Testis (tissue), 3 donors: ENCODE data around the gene DMBT1. TPM values are rescaled to one million over a fixed set of nuclear protein-coding genes. Genes with fewer than 3 reads are reported as not detected.
"Not testable (repeated sequence)": the region's sequence is repeated elsewhere in the genome, so short reads cannot be mapped to it uniquely, and the experiment has no call there.

Experiments
- DNase-seq: peaks from one replicate; pipeline ENCODE4 v3.0.0-alpha.2; 2019
- H3K27ac ChIP-seq, 2 donors: fragments of 200-600 bp; sonication (generic); one replicate each; pipeline ENCODE4 v1.5.1; 2019
- H3K27me3 ChIP-seq: fragments of 200-600 bp; sonication (generic); one replicate; pipeline ENCODE4 v1.5.1; 2019
- H3K36me3 ChIP-seq: fragments of 200-600 bp; sonication (generic); one replicate; pipeline ENCODE4 v1.5.1; 2017; ENCODE audit warnings: low read depth; ENCODE audit errors: missing control alignments
- H3K4me1 ChIP-seq: fragments of 200-600 bp; sonication (generic); one replicate; pipeline ENCODE4 v1.5.1; 2019
- H3K4me3 ChIP-seq, 2 donors: fragments of 200-600 bp; sonication (generic); one replicate each; pipeline ENCODE4 v1.5.1; 2017 to 2019
- H3K9me3 ChIP-seq: fragments of 200-600 bp; sonication (generic); one replicate; pipeline ENCODE4 v1.5.1; 2017
- CTCF ChIP-seq, 3 experiments: fragments of 450-650 bp in 2 of 3; fragments of 200-600 bp in 1 of 3; sonication (generic) in 1 of 3; IDR thresholded peaks; one replicate each; pipeline ENCODE4 v1.5.1; 2016 to 2019; ENCODE audit warnings: antibody characterized with exemption in 3 of 3, mild to moderate bottlenecking in 2 of 3, moderate library complexity in 1 of 3
- POLR2A ChIP-seq: fragments of 450-650 bp; IDR thresholded peaks from one replicate; pipeline ENCODE4 v1.6.1; 2017; ENCODE audit warnings: antibody characterized with exemption, mild to moderate bottlenecking, moderate library complexity
- WGBS, 2 donors: methylation state at CpG; one replicate each; pipeline ENCODE4 v1.1.5; 2018; 5-methylcytosine and 5-hydroxymethylcytosine counted together
- intact Hi-C: fragments of 100-400 bp; cut with DNase I; formaldehyde crosslinking; loops from one replicate; pipeline ENCODE4 v1.15.1; 2023; ENCODE audit warnings: low total_unique reads
- polyA plus RNA-seq: library from polyadenylated mRNA; stranded (reverse); fragments of 350-450 nt; fragmentation: Illumina TruSeq; extraction: RNeasy Lipid Tissue Mini Kit (QIAGEN cat#74804); gene quantifications from one replicate; pipeline ENCODE4 v1.2.3, GENCODE V29; 2014; ENCODE audit warnings: low read depth, low replicate concordance; ENCODE audit not compliant: insufficient read depth
- total RNA-seq, 2 donors: library from RNA; depleted of rRNA; stranded (reverse); fragments of >200 nt; gene quantifications; one replicate each; pipeline ENCODE4 v1.2.3, GENCODE V29; 2016

DMBT1 gene
- total and polyA plus RNA-seq, 3 donors from 2014 or later = 0.87 to 2.7 (median 1.2) TPM

GRCh38 chr10:122618461-122619165, 58.1 kb downstream of the DMBT1 start:
- Histone ChIP-seq H3K9me3 (no peaks in the 10 kb centered on the region), H3K4me3 (no peak overlapping the region), H3K27me3 (no peaks in the 10 kb centered on the region), H3K36me3 (no peaks in the 10 kb centered on the region), H3K4me1 (no peaks in the 10 kb centered on the region), H3K27ac (no peak overlapping the region)
- 71 to 86% methylated on average over 4 to 5 of the region's 5 CpGs for WGBS, 2 donors
- intact Hi-C loops = no loop called here
- TF ChIP-seq POLR2A = no peak
- TF ChIP-seq CTCF (IDR thresholded peaks at IDR 0.05) = no peak
- no peak for DNase-seq

- H3K4me3 ChIP-seq, H3K27ac ChIP-seq, H3K9me3 ChIP-seq, H3K36me3 ChIP-seq, H3K4me1 ChIP-seq, intact Hi-C loops, DNase-seq, H3K27me3 ChIP-seq: not testable (repeated sequence)
- 87 to 95% methylated on average over 6 to 7 of the region's 8 CpGs for WGBS, 2 donors
These were observed 60.4 kb downstream of the DMBT1 start for GRCh38 chr10:122620961-122621360.

- Histone ChIP-seq H3K4me1 (no peaks in the 10 kb centered on the region), H3K4me3 (no peak overlapping the region), H3K27me3 (no peaks in the 10 kb centered on the region), H3K27ac (no peak overlapping the region), H3K9me3 (no peaks in the 10 kb centered on the region), H3K36me3 (no peaks in the 10 kb centered on the region)
- 88 to 93% methylated on average over 1 to 5 of the region's 5 CpGs for WGBS, 2 donors
- no peak for DNase-seq
- intact Hi-C loops = no loop called here
- TF ChIP-seq CTCF (IDR thresholded peaks at IDR 0.05) (no peak), POLR2A (no peak)
These were observed 64.0 kb downstream of the DMBT1 start for GRCh38 chr10:122624546-122624945.

- Histone ChIP-seq H3K9me3 (no peaks in the 10 kb centered on the region), H3K4me3 (no peak overlapping the region), H3K27me3 (no peaks in the 10 kb centered on the region), H3K36me3 (no peaks in the 10 kb centered on the region), H3K27ac (no peak overlapping the region), H3K4me1 (no peaks in the 10 kb centered on the region)
- no peak for DNase-seq
- TF ChIP-seq POLR2A (no peak), CTCF (IDR thresholded peaks at IDR 0.05) (no peak)
- intact Hi-C loops = no loop called here
- 94 to 97% methylated on average over 6 of the region's 6 CpGs for WGBS, 2 donors
These were observed 70.0 kb downstream of the DMBT1 start for GRCh38 chr10:122630526-122630925.

GRCh38 chr10:122632031-122632430, 71.5 kb downstream of the DMBT1 start:
- Histone ChIP-seq H3K9me3 (no peaks in the 10 kb centered on the region), H3K36me3 (no peaks in the 10 kb centered on the region), H3K27me3 (no peaks in the 10 kb centered on the region), H3K27ac (no peak overlapping the region), H3K4me3 (no peak overlapping the region), H3K4me1 (no peaks in the 10 kb centered on the region)
- no peak for DNase-seq
- intact Hi-C loops = no loop called here
- TF ChIP-seq POLR2A = no peak
- TF ChIP-seq CTCF (IDR thresholded peaks at IDR 0.05) = no peak
- 68 to 77% methylated on average over 5 of the region's 5 CpGs for WGBS, 2 donors
